Measurements from ENCODE around the gene MRC2. TPM values are rescaled to one million over a fixed set of nuclear protein-coding genes. Genes with fewer than 3 reads are reported as not detected.

The MRC2 gene
- total RNA-seq, 1 donor from 2014 or later: 418 TPM

GRCh38 chr17:62715882-62716390, 88.5 kb downstream of the MRC2 start:
- Mint-ChIP-seq H3K4me1 (ENCODE audit: unreplicated experiment) (no peaks in the 10 kb centered on the region), H3K27me3 (ENCODE audit: unreplicated experiment) (peaks cover 5% of the 10 kb centered on the region), H3K9me3 (ENCODE audit: unreplicated experiment) (peaks cover 7% of the 10 kb centered on the region), H3K4me3 (ENCODE audit: unreplicated experiment) (no peak overlapping the region), H3K36me3 (ENCODE audit: unreplicated experiment) (no peaks in the 10 kb centered on the region), H3K27ac (ENCODE audit: unreplicated experiment) (no peak overlapping the region)
- no peak for DNase-seq (ENCODE audit: extremely low spot score, unreplicated experiment)
- no peak for TF ChIP-seq CTCF (IDR thresholded peaks at IDR 0.05)

- DNase-seq (ENCODE audit: extremely low spot score, unreplicated experiment): no peak
- Mint-ChIP-seq H3K4me1 (ENCODE audit: unreplicated experiment) (no peaks in the 10 kb centered on the region), H3K27ac (ENCODE audit: unreplicated experiment) (no peak overlapping the region), H3K9me3 (ENCODE audit: unreplicated experiment) (peaks cover 7% of the 10 kb centered on the region), H3K27me3 (ENCODE audit: unreplicated experiment) (peaks cover 5% of the 10 kb centered on the region), H3K36me3 (ENCODE audit: unreplicated experiment) (no peaks in the 10 kb centered on the region), H3K4me3 (ENCODE audit: unreplicated experiment) (no peak overlapping the region)
- TF ChIP-seq CTCF (IDR thresholded peaks at IDR 0.05): no peak
Observed at GRCh38 chr17:62716834-62717588, 89.5 kb downstream of the MRC2 start.

- Mint-ChIP-seq H3K27ac (ENCODE audit: unreplicated experiment) (no peak overlapping the region), H3K27me3 (ENCODE audit: unreplicated experiment) (peaks cover 6% of the 10 kb centered on the region), H3K9me3 (ENCODE audit: unreplicated experiment) (peaks cover 7% of the 10 kb centered on the region), H3K36me3 (ENCODE audit: unreplicated experiment) (no peaks in the 10 kb centered on the region), H3K4me3 (ENCODE audit: unreplicated experiment) (no peak overlapping the region), H3K4me1 (ENCODE audit: unreplicated experiment) (peaks cover under 1% of the 10 kb centered on the region)
- DNase-seq (ENCODE audit: extremely low spot score, unreplicated experiment): no peak
- no peak for TF ChIP-seq CTCF (IDR thresholded peaks at IDR 0.05)
Observed at GRCh38 chr17:62717589-62717855, 90.1 kb downstream of the MRC2 start.

GRCh38 chr17:62717889-62718288, 90.4 kb downstream of the MRC2 start:
- Mint-ChIP-seq H3K4me3 (ENCODE audit: unreplicated experiment) (no peak overlapping the region), H3K27ac (ENCODE audit: unreplicated experiment) (no peak overlapping the region), H3K36me3 (ENCODE audit: unreplicated experiment) (no peaks in the 10 kb centered on the region), H3K4me1 (ENCODE audit: unreplicated experiment) (peaks cover 3% of the 10 kb centered on the region), H3K27me3 (ENCODE audit: unreplicated experiment) (peaks cover 7% of the 10 kb centered on the region), H3K9me3 (ENCODE audit: unreplicated experiment) (peaks cover 7% of the 10 kb centered on the region)
- DNase-seq (ENCODE audit: extremely low spot score, unreplicated experiment): no peak
- no peak for TF ChIP-seq CTCF (IDR thresholded peaks at IDR 0.05)

GRCh38 chr17:62718429-62718828, 91.0 kb downstream of the MRC2 start:
- no peak for TF ChIP-seq CTCF (IDR thresholded peaks at IDR 0.05)
- Mint-ChIP-seq H3K4me3 (ENCODE audit: unreplicated experiment) (no peak overlapping the region), H3K4me1 (ENCODE audit: unreplicated experiment) (peaks cover 3% of the 10 kb centered on the region), H3K9me3 (ENCODE audit: unreplicated experiment) (peaks cover 7% of the 10 kb centered on the region), H3K27ac (ENCODE audit: unreplicated experiment) (no peak overlapping the region), H3K27me3 (ENCODE audit: unreplicated experiment) (peaks cover 7% of the 10 kb centered on the region), H3K36me3 (ENCODE audit: unreplicated experiment) (no peaks in the 10 kb centered on the region)
- no peak for DNase-seq (ENCODE audit: extremely low spot score, unreplicated experiment)
